COLO668 (cell line): ENCODE results near the gene MCHR1.
"Not testable (repeated sequence)": the region's sequence is repeated elsewhere in the genome, so short reads cannot be mapped to it uniquely, and the experiment has no call there.

ENCODE experiments used
- DNase-seq: peaks from one replicate; lab custom pipeline; 2025; ENCODE audit not compliant: unreplicated experiment; lab: John Stamatoyannopoulos, UW

MCHR1 gene

GRCh38 chr22:40655941-40656340, 23.3 kb upstream of the MCHR1 start:
- DNase-seq = not testable (repeated sequence)

DNA sequence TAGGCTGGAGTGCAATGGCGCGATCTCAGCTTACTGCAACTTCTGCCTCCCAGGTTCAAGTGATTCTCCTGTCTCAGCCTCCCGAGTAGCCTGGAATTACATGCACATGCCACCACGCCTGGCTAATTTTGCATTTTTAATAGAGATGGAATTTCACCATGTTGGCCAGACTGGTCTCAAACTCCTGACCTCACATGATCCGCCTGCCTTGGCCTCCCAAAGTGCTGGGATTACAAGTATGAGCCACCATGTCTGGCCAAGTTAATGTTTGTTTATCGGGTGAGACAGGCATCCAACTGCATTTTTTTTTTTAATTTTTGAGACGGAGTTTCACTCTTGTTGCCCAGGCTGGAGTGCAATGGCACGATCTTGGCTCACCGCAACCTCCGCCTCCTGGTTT, 22.6 kb upstream of the MCHR1 start:
- DNase-seq = not testable (repeated sequence)

DNA sequence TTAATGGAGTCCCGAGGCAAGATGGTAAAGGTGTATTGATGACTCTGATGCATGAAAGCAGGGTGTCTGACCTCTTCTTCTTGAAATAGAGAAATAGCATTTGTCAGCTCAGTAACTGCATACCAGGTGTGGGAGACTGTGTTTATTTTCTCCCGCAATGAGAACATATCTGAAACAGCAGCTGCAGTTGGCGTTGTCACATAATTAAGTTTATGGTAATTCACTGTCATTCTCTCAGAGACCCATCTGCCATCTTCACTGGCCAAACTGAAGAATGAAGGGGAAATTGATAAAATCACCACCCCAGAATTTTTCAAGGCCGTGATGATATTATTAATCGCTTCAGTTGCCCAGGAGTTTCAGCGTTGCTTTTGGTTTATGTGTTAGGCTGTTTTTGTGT, 20.1 kb upstream of the MCHR1 start:
- DNase-seq = no peak

GRCh38 chr22:40660730-40661129, 18.6 kb upstream of the MCHR1 start:
- DNase-seq = no peak

DNA sequence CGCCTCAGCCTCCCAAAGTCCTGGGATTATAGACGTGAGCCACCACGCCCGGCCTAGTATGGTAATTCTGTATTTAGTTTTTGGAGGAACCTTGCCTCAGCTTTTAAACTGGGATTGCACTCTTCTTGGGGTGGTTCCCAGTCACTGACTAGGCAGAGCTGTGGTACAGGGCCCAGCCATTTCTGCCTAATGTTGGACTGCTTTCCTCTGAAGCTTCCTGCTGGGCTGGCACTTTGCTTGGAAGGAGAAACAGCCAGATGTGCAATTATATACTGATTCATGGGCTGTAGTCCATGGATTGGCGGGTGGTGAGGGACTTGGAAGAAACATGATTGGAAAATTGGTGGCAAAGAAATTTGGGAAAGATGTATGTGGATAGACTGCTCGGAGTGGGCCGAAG, 17.6 kb upstream of the MCHR1 start:
- DNase-seq = no peak

GRCh38 chr22:40665312-40665711, 14.0 kb upstream of the MCHR1 start:
- no peak for DNase-seq

DNA sequence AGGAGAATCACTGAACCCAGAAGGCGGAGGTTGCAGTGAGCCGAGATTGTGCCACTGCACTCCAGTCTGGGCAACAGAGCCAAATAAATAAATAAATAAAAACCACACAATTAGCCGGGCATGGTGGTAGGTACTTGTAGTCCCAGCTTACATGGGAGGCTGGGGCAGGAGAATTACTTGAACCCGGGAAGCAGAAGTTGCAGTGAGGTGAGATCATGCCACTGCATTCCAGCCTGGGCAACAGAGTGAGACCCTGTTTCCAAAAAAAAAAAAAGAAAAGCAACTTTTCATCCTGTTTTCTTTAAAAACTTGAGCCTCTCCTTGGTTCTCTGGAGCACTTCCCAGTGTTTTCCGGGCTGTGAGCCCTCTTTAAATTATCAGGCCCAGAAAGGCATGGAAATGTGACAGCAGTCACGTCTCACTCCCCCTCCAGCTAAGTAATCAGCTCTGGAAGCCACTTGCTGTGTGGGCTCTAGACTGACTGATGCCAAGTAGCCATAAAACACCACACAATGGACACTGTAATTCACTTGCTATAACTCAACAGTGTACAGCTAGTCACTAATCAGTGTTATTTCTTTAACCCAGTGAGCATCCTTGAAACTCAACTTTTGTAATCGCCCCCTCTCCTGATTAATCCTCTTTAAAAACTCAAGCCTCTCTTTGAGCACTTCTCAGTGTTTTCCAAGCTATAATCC, 13.0 kb upstream of the MCHR1 start:
- no peak for DNase-seq

GRCh38 chr22:40668611-40669411, 10.5 kb upstream of the MCHR1 start:
- no peak for DNase-seq

DNA sequence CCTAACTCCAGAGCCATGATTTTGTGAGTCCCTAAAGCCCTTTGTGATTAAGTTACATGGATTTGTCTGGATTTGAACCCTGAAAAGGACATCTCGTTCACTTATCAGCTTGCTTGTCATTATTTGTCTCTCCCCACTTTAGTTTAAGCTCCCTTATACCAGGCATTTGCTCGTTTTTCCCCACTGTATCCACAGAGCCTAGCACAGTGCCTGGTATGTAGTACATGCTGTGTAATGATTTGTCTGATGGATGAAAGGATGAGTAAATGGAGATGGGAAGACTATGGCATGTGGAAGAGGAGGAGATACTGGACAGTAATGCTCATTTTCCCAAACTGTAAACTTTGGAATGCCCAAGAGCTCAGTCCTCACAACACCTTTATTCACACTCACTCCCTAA, 9.2 kb upstream of the MCHR1 start:
- no peak for DNase-seq

- DNase-seq = no peak
Measured at GRCh38 chr22:40671369-40671768, 7.9 kb upstream of the MCHR1 start.

- DNase-seq = no peak
Measured at GRCh38 chr22:40671796-40672360, 7.4 kb upstream of the MCHR1 start.

- DNase-seq = no peak
Measured at GRCh38 chr22:40673017-40673416, 6.3 kb upstream of the MCHR1 start.

DNA sequence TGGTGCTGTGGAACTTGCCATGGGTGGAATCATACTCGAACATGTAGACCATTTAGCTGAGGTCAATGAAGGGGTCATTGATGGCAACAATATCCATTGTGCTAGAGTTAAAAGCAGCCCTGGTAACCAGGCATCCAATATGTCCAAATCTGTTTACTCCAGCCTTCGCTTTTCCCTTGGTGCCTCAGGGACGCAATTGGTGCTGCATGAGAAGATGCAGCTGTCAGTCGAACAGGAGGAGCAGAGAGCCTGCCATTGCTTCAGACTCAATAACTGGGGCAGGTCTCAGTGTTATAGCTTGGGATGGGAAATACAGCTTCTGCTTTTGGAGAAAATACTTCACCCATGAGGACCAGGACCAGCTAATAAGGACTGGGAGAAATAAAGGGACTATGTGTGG, 5.0 kb upstream of the MCHR1 start:
- DNase-seq = no peak

DNA sequence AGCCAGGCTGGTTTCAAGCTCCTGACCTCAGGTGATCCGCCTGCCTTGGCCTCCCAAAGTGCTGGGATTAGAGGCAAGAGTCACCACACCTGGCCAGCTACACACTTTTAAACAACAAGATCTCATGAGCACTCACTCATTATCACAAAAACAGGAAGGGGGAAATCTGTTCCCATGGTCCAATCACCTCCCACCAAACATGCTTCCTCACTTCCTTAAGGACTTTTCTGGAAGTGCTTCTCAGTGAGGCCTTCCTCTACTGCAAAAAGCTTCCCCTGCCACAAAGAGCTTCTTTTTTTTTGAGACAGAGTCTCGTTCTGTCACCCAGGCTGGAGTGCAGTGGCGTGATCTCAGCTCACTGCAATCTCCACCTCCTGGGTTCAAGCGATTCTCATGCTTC, 3.1 kb upstream of the MCHR1 start:
- not testable (repeated sequence) for DNase-seq

GRCh38 chr22:40676644-40677043, 2.6 kb upstream of the MCHR1 start:
- DNase-seq = no peak

DNA sequence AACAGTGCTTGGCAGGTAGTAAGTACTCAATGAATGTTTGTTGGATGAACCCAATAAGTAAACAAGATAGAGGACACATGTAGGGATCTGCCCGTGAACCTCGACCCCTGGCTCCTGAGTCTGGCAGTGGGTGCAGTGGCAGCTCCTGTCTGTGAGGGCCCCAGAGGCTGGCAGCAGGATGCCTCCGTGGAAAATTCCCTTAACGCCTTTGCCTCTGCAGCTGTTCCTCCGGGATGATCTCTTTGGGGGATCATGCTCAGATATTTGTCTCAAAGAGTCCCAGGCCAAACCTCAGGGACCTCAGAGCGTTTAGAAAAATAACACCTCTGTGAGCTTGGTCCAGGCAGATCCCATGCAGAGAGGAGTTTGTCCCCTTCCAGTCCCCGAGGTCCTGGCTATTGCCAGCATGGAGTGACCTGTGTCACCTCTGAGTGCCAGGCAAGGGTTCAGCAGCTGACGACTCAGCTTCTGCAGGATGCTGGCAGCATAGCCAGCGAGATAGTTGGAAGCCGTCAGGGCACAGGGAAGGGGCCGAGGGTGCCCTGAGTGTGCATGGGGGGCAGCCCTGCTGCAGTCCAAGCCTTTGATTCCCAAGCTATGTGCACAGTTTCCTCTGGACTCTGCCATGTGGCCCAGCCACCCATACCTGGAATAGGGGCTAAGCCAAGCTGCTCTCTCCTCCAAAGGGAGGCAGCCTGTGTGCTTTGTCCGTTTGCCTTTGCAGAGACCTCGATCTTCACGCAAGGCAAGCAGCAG, 613 bp upstream of the MCHR1 start:
- no peak for DNase-seq

GRCh38 chr22:40679964-40680818, 907 bp downstream of the MCHR1 start:
- no peak for DNase-seq

GRCh38 chr22:40680819-40681183, 1.5 kb downstream of the MCHR1 start:
- no peak for DNase-seq

DNA sequence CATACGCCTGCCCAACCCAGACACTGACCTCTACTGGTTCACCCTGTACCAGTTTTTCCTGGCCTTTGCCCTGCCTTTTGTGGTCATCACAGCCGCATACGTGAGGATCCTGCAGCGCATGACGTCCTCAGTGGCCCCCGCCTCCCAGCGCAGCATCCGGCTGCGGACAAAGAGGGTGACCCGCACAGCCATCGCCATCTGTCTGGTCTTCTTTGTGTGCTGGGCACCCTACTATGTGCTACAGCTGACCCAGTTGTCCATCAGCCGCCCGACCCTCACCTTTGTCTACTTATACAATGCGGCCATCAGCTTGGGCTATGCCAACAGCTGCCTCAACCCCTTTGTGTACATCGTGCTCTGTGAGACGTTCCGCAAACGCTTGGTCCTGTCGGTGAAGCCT, 2.2 kb downstream of the MCHR1 start:
- DNase-seq = no peak

DNA sequence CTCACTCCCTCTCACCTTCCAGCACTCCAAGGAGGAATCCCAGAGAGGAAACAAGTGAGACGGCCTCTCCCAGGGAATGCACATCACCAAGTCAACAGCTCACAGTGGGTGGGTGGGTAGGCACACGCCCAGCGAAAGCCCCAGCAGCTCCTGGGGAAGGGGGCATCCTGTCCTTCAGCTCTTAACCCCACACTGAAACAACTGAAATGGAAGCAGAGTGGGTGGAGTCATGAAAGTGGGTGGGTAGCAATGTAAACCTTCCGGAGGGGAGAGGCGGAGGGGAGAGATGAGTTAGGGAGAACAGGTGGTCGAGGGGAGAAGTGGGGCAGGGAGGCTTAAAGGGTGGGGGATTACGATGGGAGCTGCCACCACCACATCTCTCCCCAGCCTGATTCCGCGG, 5.4 kb downstream of the MCHR1 start:
- no peak for DNase-seq

DNA sequence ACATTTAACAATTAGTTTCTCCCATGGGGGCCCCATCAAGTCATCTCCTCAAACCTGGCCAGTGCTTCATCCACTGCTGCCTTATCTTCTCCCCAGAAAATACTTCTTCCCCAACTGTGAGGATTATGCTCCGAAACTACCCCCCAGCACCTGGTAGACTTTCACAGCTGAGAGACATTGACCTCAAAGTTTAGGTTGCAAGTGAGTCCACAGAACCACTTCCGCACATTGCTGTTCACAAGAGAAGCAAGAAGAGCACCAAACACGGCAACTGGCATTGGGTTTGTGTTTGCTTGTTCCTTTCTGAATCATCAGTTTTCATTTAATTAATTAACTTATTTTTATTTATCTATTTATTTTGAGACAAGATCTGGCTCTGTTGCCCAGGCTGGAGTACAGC, 6.1 kb downstream of the MCHR1 start:
- DNase-seq = no peak
